ENCODE results near the gene MED19. TPM values are rescaled to one million over a fixed set of nuclear protein-coding genes. Genes with fewer than 3 reads are reported as not detected.
A peak's percentile ranks its signal among the peaks of the same experiment; 100 is the strongest.
"Not testable (repeated sequence)": the region's sequence is repeated elsewhere in the genome, so short reads cannot be mapped to it uniquely, and the experiment has no call there.

The MED19 gene
- total and polyA plus RNA-seq, 4 donors, result 8.8 to 11.8 (median 10.8) TPM

DNA sequence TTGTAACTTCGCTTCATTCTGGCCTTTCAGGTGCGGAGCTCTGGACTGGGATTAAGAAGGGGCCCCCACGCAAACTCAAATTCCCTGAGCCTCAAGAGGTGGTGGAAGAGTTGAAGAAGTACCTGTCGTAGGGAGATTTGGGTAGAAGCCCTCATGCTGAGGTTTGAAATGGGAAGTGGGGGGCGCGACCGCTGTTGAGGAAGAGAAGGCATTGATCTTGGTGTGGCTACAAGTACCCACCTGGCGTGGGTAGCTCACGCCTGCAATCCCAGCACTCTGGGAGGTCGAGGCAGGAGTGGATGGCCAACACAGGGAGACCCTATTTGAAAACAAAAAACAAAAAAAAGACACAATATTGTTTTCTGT lies 30.1 kb upstream of the MED19 start:
- intact Hi-C loops (cut with DNase I), result loop anchor here in 1 of 2 donors (2.0 kb wide), 1 partner anchor 57 kb away; no protein-coding TSS in a partner anchor
- no peaks in the 10 kb centered on the region for H3K4me1 ChIP-seq (ENCODE audit: control insufficient read depth in 1 of 2, insufficient read depth in 2 of 2, low read length in 2 of 2)
- no peaks in the 10 kb centered on the region for H3K27me3 ChIP-seq (ENCODE audit: control insufficient read depth in 1 of 2, insufficient read depth in 2 of 2, low read length in 1 of 2)
- ATAC-seq (ENCODE audit: low FRiP score) (no peak), DNase-seq (no peak)
- peak overlapping the region; percentile 37 to 69 for H3K4me3 ChIP-seq (ENCODE audit: low read length in 2 of 2)
- no peaks in the 10 kb centered on the region for H3K9me3 ChIP-seq (ENCODE audit: control insufficient read depth, low read length)
- peak overlapping the region in 1 of 2 donors; percentile 94 for H3K27ac ChIP-seq (ENCODE audit: low read depth in 1 of 2, low read length in 2 of 2)
- H3K36me3 ChIP-seq (ENCODE audit: control insufficient read depth in 1 of 2, insufficient read depth in 2 of 2, low read length in 1 of 2), result peaks cover 0 to 3% of the 10 kb centered on the region in 2 donors
- 4% methylated on average over 10 of the region's 10 CpGs for WGBS, 2 donors

DNA sequence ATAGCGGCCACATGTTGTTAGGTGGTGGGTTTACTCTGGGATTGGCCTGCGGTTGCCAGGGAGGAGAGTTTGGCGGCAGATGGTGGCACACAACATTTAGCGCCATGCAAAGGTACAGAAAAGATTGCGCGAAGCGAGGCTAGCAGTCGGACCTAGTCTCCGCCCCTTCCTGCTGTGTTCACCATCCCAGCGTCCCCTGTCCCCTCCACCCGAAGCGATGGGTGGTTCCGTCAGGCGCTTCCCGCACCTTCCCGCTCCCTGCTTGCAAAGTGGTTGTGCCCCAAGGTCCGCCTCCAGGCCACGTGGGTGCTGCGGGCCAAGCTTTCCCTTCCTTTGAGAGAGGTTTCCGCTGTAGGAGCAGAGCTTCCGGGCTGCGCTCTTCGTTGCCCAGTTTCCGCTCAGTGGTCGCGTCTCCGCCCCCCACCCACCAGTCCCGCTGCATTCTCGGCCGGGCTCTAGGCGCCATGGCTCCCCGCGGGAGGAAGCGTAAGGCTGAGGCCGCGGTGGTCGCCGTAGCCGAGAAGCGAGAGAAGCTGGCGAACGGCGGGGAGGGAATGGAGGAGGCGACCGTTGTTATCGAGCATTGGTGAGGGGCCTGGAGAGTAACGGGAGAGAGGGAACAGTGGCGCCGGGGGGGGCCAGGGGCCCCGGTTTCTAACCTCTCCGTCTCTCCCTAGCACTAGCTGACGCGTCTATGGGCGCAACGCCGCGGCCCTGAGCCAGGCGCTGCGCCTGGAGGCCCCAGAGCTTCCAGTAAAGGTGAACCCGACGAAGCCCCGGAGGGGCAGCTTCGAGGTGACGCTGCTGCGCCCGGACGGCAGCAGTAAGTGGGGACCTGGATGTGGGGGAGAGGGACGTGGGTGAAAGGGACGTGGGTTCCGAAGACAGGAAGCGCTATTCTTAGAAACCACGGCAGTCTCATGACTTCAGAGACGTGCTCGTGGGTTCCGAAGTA lies 29.4 kb upstream of the MED19 start, which contains the start of gene SELENOH:
Gene SELENOH (plus strand): TSS at position 360 of the 955 bp plus-strand sequence. CDS start 105 bp downstream, at position 465.
- H3K4me1 ChIP-seq (ENCODE audit: control insufficient read depth in 1 of 2, insufficient read depth in 2 of 2, low read length in 2 of 2), result no peaks in the 10 kb centered on the region
- DNase-seq, result peak; percentile 98
- intact Hi-C loops (cut with DNase I), result loop anchor here in 1 of 2 donors (2.0 kb wide), 2 partner anchors 29 to 57 kb away; partner anchors contain the start of genes MED19 and TMX2
- WGBS, 2 donors, result 0% methylated on average over 65 to 75 of the region's 75 CpGs
- no peaks in the 10 kb centered on the region for H3K27me3 ChIP-seq (ENCODE audit: control insufficient read depth in 1 of 2, insufficient read depth in 2 of 2, low read length in 1 of 2)
- no peaks in the 10 kb centered on the region for H3K9me3 ChIP-seq (ENCODE audit: control insufficient read depth, low read length)
- H3K36me3 ChIP-seq (ENCODE audit: control insufficient read depth in 1 of 2, insufficient read depth in 2 of 2, low read length in 1 of 2), result peaks cover 0 to 3% of the 10 kb centered on the region in 2 donors
- peak within 1 kb of the TSS; percentile 67 to 69 for H3K4me3 ChIP-seq (ENCODE audit: low read length in 2 of 2)
- H3K27ac ChIP-seq (ENCODE audit: low read depth in 1 of 2, low read length in 2 of 2), result peak within 1 kb of the TSS; percentile 46 to 94
- peak; percentile 98 for ATAC-seq (ENCODE audit: low FRiP score)

DNA sequence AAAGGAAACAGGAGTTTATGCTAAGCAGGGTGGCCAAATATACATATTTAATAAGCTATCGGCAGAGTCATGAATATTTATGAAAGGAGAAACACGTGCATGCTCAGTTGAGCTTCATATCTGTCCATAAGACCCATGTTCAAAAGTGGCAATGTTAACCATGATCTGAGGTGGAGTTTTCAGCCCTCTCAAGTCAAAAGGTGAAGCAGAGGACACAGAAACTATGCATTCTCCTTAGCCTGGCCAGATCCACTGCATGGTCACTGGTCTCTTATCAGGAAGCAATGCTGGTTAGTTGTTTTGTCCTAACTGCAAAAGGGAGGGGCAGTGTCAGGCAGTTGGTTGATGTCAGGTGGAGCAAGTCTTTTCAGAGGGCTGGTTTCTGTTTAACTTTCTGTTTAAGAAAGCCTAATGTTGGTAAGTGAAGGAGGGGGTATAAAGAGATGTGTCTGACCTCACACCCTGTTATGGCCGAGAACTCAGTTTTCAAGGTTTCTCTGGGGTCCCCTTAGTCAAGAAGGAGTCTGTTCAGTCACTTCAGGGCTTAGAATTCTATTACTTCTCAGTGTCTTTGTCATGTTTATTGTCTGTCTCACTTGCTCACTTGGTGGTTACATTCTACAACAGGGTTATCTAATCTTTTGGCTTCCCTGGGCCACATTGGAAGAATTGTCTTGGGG lies 23.7 kb upstream of the MED19 start:
- ATAC-seq (ENCODE audit: low FRiP score), result no peak
- WGBS, 2 donors, result 67 to 80% methylated on average over 3 of the region's 3 CpGs

DNA sequence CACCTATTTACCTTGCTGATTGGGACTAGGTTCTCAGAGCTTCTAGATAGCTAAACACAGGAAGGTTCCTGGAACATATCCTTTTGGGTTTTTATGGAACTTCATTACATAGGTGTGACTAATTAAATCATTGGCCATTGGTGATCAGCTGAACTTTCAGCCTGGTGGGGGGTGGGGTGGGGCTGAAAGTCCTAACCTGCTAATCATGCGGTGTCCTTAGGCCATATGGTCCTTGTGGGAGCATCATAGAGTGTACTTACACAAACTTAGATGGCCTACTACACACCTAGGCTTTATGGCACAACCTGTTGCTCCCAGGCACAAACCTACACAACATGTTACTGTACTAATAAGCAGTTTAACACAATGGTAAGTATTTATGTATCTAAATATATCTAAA lies 20.6 kb upstream of the MED19 start:
- no peaks in the 10 kb centered on the region for H3K27me3 ChIP-seq (ENCODE audit: control insufficient read depth in 1 of 2, insufficient read depth in 2 of 2, low read length in 1 of 2)
- intact Hi-C loops (cut with DNase I), result no loop called here
- H3K36me3 ChIP-seq (ENCODE audit: control insufficient read depth in 1 of 2, insufficient read depth in 2 of 2, low read length in 1 of 2), result peaks cover 0 to 1% of the 10 kb centered on the region in 2 donors
- ATAC-seq (ENCODE audit: low FRiP score) (no peak), DNase-seq (no peak)
- H3K9me3 ChIP-seq (ENCODE audit: control insufficient read depth, low read length), result no peaks in the 10 kb centered on the region
- H3K27ac ChIP-seq (ENCODE audit: low read depth in 1 of 2, low read length in 2 of 2), result no peak overlapping the region
- WGBS, 2 donors, result 88 to 100% methylated on average over 1 of the region's 1 CpG
- no peaks in the 10 kb centered on the region for H3K4me1 ChIP-seq (ENCODE audit: control insufficient read depth in 1 of 2, insufficient read depth in 2 of 2, low read length in 2 of 2)
- H3K4me3 ChIP-seq (ENCODE audit: low read length in 2 of 2), result no peak overlapping the region

More for the DNA sequence above, 23.7 kb upstream of the MED19 start:
- Histone ChIP-seq H3K27ac (ENCODE audit: low read depth in 1 of 2, low read length in 2 of 2) (no peak overlapping the region), H3K9me3 (ENCODE audit: control insufficient read depth, low read length) (no peaks in the 10 kb centered on the region), H3K4me3 (ENCODE audit: low read length in 2 of 2) (no peak overlapping the region), H3K27me3 (ENCODE audit: control insufficient read depth in 1 of 2, insufficient read depth in 2 of 2, low read length in 1 of 2) (no peaks in the 10 kb centered on the region), H3K36me3 (ENCODE audit: control insufficient read depth in 1 of 2, insufficient read depth in 2 of 2, low read length in 1 of 2) (peaks cover 1 to 3% of the 10 kb centered on the region in 2 donors), H3K4me1 (ENCODE audit: control insufficient read depth in 1 of 2, insufficient read depth in 2 of 2, low read length in 2 of 2) (no peaks in the 10 kb centered on the region)
- intact Hi-C loops (cut with DNase I), result no loop called here
- no peak for DNase-seq

DNA sequence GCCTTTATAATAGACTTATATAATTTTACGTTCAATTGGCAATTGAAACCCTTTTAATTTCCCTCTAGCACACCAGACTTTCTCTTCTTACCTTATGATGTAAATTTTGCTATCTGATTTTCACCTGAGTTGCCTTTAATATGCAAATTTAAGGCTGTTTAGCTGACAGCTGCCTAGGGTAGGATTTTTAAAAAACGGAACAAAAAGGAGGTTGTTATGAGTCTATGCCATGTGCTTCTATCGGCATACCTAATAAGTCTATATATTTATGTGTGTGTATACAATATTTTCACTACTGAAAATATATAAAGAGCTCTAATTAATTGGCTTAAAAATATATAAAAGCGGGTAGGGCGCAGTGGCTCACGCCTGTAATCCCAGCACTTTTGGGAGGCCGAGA lies 17.5 kb upstream of the MED19 start:
- H3K4me3 ChIP-seq (ENCODE audit: low read length in 2 of 2), result no peak overlapping the region
- H3K27ac ChIP-seq (ENCODE audit: low read depth in 1 of 2, low read length in 2 of 2), result no peak overlapping the region
- intact Hi-C loops (cut with DNase I), result no loop called here
- H3K9me3 ChIP-seq (ENCODE audit: control insufficient read depth, low read length), result no peaks in the 10 kb centered on the region
- no peak for ATAC-seq (ENCODE audit: low FRiP score)
- H3K27me3 ChIP-seq (ENCODE audit: control insufficient read depth in 1 of 2, insufficient read depth in 2 of 2, low read length in 1 of 2), result no peaks in the 10 kb centered on the region
- 91 to 92% methylated on average over 7 of the region's 7 CpGs for WGBS, 2 donors
- DNase-seq, result no peak
- no peaks in the 10 kb centered on the region for H3K4me1 ChIP-seq (ENCODE audit: control insufficient read depth in 1 of 2, insufficient read depth in 2 of 2, low read length in 2 of 2)
- H3K36me3 ChIP-seq (ENCODE audit: control insufficient read depth in 1 of 2, insufficient read depth in 2 of 2, low read length in 1 of 2), result peaks cover 0 to 1% of the 10 kb centered on the region in 2 donors

DNA sequence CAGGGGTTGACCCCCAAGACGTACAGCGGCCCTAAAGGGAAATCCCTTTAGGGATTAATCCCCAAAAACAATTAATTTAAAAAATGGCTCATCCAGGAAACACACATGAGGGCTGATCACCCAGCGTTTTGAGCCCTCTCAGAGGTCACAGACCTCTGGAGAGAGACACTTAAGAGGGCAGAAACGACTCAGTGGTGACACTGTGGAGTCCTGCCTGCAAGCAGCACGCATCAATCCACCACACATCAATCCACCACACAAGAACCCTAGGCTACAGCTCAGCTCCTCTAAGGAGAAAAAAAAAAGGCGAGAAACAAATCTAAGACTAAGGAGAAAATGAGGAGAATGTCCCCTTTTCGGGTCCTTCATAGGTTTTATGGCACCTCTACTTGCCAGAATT lies 16.8 kb upstream of the MED19 start:
- H3K9me3 ChIP-seq (ENCODE audit: control insufficient read depth, low read length), result no peaks in the 10 kb centered on the region
- DNase-seq (no peak), ATAC-seq (ENCODE audit: low FRiP score) (no peak)
- no peak overlapping the region for H3K4me3 ChIP-seq (ENCODE audit: low read length in 2 of 2)
- H3K36me3 ChIP-seq (ENCODE audit: control insufficient read depth in 1 of 2, insufficient read depth in 2 of 2, low read length in 1 of 2), result peaks cover 0 to 1% of the 10 kb centered on the region in 2 donors
- WGBS, 2 donors, result 74 to 76% methylated on average over 7 of the region's 7 CpGs
- no peak overlapping the region for H3K27ac ChIP-seq (ENCODE audit: low read depth in 1 of 2, low read length in 2 of 2)
- intact Hi-C loops (cut with DNase I), result no loop called here
- H3K4me1 ChIP-seq (ENCODE audit: control insufficient read depth in 1 of 2, insufficient read depth in 2 of 2, low read length in 2 of 2), result no peaks in the 10 kb centered on the region
- H3K27me3 ChIP-seq (ENCODE audit: control insufficient read depth in 1 of 2, insufficient read depth in 2 of 2, low read length in 1 of 2), result no peaks in the 10 kb centered on the region

DNA sequence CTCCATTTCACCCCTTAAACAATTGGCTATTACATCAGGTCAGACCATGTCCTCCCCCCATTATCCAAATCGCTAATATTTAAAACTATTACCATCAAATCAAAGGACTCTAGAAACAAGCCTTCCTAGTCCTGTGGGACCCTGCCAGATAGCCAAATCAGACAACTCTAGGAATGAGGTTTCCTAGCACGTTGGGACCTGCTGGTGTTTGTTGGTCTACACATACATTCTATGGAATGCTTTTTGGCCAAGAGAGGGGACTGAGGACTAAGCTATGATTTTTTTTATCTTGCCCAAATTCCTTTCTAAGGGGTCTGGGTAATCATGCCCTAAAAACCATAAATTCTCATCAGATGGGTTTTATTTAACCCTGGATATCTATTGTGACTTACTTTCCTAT lies 15.2 kb upstream of the MED19 start:
- intact Hi-C loops (cut with DNase I), result no loop called here
- no peak overlapping the region for H3K27ac ChIP-seq (ENCODE audit: low read depth in 1 of 2, low read length in 2 of 2)
- ATAC-seq (ENCODE audit: low FRiP score) (no peak), DNase-seq (no peak)
- H3K9me3 ChIP-seq (ENCODE audit: control insufficient read depth, low read length), result no peaks in the 10 kb centered on the region
- no peak overlapping the region for H3K4me3 ChIP-seq (ENCODE audit: low read length in 2 of 2)
- WGBS, 2 donors, result 53 to 58% methylated on average over 2 of the region's 2 CpGs
- no peaks in the 10 kb centered on the region for H3K4me1 ChIP-seq (ENCODE audit: control insufficient read depth in 1 of 2, insufficient read depth in 2 of 2, low read length in 2 of 2)
- no peaks in the 10 kb centered on the region for H3K27me3 ChIP-seq (ENCODE audit: control insufficient read depth in 1 of 2, insufficient read depth in 2 of 2, low read length in 1 of 2)
- H3K36me3 ChIP-seq (ENCODE audit: control insufficient read depth in 1 of 2, insufficient read depth in 2 of 2, low read length in 1 of 2), result no peaks in the 10 kb centered on the region

DNA sequence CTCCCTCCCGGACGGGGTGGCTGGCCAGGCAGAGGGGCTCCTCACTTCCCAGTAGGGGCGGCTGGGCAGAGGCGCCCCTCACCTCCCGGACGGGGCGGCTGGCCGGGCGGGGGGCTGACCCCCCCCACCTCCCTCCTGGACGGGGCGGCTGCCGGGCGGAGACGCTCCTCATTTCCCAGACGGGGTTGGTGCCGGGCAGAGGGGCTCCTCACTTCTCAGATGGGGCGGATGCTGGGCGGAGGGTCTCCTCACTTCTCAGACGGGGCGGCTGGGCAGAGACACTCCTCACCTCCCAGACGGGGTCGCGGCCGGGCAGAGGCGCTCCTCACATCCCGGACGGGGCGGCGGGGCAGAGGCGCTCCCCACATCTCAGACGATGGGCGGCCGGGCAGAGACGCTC lies 4.7 kb upstream of the MED19 start:
- H3K9me3 ChIP-seq (ENCODE audit: control insufficient read depth, low read length); H3K36me3 ChIP-seq (ENCODE audit: control insufficient read depth in 1 of 2, insufficient read depth in 2 of 2, low read length in 1 of 2); H3K4me1 ChIP-seq (ENCODE audit: control insufficient read depth in 1 of 2, insufficient read depth in 2 of 2, low read length in 2 of 2); H3K27ac ChIP-seq (ENCODE audit: low read depth in 1 of 2, low read length in 2 of 2); ATAC-seq (ENCODE audit: low FRiP score); H3K4me3 ChIP-seq (ENCODE audit: low read length in 2 of 2); H3K27me3 ChIP-seq (ENCODE audit: control insufficient read depth in 1 of 2, insufficient read depth in 2 of 2, low read length in 1 of 2); DNase-seq: not testable (repeated sequence)
- 93 to 96% methylated on average over 9 to 33 of the region's 34 CpGs for WGBS, 2 donors
- intact Hi-C loops (cut with DNase I), result loop anchor here in 1 of 2 donors (10.0 kb wide), 1 partner anchor 88 kb away; no protein-coding TSS in a partner anchor

Measured in aorta (tissue), 5 donors.